GM18870 (cell line): Measurements from ENCODE around the gene ATP5PD.

Source experiments
- ATAC-seq: cut with Tn5 transposase; IDR thresholded peaks from one replicate; pipeline ENCODE4 v1.9.1; 2021; ENCODE audit warnings: moderate library complexity; ENCODE audit not compliant: unreplicated experiment

ATP5PD gene

GRCh38 chr17:75046407-75047289 is at the start of gene ATP5PD, which contains the start of gene KCTD2:
Gene ATP5PD, minus strand, starts transcription at chr17:75046969. Its CDS starts 4,319 bp downstream, at chr17:75042650.
Gene KCTD2, plus strand, starts transcription at chr17:75047225. Its CDS starts 26 bp downstream, at chr17:75047251.
- ATAC-seq: peak; percentile 95

DNA sequence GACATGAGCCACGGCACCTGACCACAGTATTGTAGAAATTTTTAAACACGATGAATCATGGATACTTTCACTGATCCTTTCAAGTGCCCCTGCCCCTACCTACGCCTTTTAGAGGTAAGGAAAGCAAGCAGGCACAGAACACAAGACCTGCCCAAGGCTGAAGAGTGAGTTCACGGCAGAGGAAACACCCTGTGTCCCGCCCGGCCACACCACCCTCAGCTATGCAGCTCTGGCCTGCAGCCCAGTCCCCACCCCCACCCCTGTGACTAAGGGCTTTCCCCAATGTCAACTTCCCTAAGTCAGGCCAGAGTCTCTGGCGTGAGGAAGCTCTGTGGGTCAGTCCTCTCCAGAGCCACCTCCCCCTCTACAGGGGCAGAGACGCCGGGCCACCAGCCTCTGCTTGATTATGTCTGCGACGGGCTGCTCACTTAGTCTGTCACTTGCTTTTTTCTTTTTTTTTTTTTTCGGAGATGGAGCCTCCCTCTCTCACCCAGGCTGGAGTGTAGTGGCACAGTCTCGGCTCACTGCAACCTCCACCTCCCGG is 49.4 kb upstream of the ATP5PD start:
- ATAC-seq: no peak

DNA sequence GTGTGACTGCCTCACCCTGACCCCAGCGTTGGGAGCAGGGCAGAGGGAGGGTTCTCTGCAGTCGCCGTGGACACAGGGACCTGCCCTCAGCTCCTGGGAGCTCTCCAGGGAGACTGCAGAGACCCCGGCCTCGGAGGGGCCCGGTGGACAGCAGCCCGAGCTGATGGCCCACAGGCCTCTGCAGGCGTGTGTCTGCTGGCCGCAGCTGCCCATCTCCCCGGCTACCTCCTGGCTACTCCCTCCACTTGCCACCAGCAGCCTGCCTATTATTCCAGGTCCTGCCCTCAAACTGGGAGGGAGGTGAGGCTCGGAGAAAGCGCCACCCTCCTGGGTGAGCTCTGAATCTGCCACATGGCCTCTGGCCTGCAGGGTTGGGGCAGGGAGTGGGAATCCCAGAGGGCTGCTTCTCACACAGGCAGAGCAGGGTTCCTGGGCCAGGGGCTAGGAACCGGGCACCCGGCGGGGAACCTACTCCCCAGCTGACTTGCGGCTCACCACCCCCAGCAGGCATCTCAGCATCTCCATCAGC is 48.2 kb upstream of the ATP5PD start:
- no peak for ATAC-seq

GRCh38 chr17:75093548-75094158 is 46.9 kb upstream of the ATP5PD start:
- ATAC-seq: no peak

DNA sequence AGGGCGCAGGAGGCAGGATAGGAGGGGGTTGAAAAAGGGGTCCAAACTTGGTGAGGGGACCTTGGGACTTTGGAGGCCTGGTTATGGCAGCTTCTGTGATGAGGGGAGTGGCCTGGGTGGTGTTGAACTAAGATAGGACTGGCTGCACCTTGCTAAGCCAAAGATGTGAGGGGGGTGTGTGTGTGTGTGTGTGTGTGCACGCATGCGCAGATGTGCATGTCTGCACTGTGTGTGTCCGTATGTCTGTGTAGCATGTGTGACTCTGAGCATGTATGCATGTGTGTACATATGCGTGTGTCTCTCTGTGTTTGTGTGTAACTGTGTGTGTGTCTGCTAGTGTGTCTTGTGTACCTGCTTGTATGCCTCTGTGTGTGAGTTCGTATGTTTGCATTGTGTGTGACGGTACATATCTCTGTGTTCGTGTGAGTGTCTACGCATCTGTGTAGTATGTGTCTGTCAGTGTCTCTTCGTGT is 45.1 kb upstream of the ATP5PD start:
- no peak for ATAC-seq

DNA sequence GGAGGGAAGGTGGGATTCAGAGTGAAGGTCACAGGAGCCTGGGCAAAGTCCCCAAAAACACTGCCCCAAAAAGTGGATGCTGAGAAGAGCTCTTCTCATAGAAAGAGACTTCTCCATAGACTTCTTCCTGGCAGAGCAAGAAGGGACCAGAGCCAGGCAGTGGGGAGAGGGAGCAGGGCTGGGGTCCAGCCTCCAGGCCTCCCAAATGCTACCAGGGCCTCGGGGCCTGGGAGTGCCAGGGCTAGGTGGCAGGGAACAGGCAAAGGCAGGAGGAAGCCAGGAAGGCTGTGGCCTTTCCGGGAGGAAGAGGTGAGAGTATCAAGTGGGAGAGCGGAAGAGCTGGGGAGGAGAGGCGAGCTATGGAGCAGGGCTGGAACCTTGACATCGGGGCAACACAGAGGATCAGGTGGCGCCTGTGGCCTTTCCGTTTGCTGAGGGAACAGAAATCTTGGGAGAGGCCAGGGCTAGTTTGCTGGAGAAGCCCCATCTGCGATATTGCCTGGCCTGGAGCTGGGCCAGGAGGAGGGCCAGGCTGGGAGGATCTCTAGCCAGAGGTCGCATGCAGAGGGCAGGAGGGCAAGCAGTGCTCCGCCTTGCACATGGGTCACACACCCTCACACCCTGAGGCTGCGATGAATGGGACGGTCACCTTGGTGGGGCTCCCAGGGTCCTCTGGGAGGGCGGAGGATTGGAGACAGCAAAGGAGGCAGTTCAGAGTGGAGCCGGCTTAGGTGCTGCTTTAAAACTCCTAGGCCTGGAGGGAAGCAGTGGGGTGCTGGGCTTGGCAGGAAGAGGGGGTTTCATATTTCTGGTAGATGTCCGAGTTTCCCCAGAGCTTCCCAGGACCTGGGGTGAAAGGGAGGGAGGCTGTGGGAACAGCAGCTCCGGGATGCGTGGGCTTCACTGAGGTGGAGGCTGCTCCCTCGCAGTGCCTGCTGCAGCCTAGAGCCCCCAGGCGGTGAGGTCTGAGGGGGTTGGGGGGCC is 44.4 kb upstream of the ATP5PD start:
- no peak for ATAC-seq

GRCh38 chr17:75088465-75089417 is 42.0 kb upstream of the ATP5PD start:
- ATAC-seq: no peak

- no peak for ATAC-seq
Observed at GRCh38 chr17:75087558-75088453, 41.0 kb upstream of the ATP5PD start, which contains the start of gene SLC16A5. Gene SLC16A5, plus strand, starts transcription at chr17:75087954. Its CDS starts 5,683 bp downstream, at chr17:75093637.

DNA sequence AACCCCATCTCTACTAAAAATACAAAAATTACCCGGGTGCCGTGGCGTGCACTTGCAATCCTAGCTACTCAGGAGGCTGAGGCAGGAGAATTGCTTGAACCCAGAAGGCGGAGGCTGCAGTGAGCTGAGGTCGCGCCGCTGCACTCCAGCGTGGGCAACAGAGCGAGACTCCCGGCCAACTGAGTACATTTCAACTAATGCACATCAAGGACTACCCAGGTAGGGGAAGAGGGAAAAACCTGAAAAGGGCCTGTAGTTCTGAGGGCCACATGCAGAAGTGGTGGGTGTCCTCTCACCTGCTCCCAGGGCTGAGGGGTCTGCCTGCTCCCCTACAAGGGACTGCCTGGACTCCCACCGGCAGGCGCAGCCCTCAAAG is 40.4 kb upstream of the ATP5PD start:
- ATAC-seq: no peak

DNA sequence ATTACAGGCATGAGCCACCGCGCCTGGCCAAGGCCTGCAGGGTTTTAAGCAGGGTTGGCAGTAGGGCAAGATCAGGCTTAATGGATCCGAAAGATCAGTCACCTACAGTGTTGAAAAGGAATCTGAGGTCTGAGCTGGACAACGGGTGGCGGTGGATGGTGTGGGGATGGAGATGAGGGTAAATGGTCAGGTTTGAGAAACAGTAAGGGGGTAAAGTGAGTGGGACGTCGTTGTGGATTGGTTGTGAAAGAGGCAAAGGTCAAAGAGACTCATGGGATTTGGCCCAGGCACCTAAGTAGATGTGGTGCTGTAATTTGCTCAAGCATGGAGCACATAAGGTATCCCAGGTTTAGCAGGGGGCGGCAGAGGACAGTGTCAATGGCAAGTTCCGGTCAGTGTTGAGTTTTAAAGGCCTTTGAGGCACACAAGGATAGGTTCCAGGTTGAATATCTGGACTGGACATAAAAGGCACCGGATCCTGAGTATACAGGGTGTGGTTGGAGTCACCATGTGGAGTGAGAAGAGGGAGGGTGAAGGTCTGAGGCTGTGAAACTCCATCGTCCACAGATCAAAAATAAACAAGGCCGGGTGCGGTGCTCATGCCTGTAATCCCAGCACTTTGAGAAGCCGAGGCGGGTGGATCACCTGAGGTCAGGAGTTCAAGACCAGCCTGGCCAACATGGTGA is 39.9 kb upstream of the ATP5PD start:
- ATAC-seq: no peak

DNA sequence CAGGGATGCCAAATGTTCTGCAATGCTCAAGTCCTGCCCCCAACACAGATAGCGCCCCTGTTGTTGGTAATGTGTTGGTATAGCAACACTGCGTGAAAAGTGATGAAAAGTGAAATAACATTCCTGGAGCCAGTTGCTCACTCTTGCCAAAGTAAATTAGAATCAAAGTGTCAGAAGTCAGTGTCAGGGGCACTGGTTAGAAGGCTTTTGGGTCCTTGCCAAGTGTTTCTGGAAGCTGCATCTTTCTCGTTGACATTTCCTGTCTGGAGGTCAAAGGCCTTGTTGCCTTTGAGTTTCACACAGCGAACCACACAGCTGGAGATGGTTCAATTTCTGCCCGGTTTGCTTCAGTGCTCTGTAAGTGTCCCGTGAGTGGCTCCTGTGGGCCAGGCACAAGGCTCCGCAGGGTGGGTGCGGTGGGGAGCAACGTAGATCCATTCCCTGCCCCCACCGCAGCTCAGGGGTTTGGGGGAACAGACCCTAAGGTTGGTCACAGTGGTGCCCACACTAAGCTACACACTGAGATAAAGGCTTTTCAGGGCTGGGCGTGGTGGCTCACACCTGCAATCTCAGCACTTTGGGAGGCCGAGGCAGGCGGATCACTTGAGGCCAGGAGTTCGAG is 37.4 kb upstream of the ATP5PD start:
- ATAC-seq: no peak

- no peak for ATAC-seq
Observed at GRCh38 chr17:75082683-75083082, 35.9 kb upstream of the ATP5PD start.

DNA sequence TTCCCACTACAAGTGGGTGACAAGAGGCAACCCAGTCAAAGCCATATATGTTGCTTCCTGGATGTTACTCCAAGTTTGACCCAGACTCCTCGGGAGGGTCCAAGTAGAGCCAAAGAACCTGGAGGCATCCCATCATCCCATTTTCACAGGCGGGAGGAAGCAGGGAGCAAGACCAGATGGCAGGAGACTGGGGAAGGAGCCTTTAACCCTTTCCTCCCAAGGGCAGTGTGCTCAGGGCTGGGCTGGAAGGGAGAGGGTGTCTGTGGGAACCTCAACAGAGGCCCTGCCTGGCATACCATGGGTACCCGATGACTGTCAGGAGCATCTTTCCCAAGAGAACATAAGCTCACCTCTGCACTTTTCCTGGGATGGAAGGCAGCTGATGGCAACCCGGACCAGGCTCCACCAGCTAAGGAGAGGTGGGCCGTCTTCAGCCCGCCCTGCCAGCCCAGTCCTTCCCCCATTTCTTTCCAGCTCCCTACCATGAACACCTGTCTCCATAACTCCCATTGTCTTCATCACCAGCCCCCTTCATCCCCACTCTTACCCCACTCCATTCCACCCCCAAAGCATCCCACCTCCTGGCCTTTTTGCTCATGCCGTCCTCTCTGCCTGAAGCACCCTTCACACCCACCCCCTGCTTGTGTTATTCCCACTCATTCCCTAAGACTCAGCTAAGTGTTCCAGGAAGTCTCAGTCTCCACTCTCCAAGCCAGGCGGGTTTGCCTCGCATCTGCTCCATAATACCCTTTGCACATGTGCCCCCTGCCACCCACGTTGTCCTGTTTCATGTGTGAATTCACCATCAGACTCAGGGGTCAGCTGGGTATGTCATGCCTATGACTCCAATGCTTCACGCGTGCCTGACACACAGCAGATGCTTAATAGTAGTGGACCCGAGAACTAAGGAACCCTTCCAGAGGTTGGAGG is 35.1 kb upstream of the ATP5PD start:
- ATAC-seq: no peak

DNA sequence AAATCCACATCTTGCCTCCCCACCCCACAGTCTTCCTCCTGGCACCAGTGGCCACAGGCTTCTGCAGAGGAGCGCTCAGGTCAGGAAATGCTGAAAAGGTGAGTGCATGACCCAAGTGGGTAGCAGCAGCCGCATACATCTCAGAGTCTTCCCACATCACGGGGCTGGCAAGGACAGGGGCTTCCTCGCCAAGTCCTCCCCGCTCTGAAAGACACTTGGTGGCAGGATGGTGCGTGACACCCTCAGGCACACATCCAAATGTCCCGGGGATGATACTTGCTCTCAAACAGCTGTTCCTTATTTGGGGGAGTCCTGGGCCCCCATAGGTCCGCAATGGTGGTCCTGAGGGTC is 32.2 kb upstream of the ATP5PD start:
- ATAC-seq: no peak

DNA sequence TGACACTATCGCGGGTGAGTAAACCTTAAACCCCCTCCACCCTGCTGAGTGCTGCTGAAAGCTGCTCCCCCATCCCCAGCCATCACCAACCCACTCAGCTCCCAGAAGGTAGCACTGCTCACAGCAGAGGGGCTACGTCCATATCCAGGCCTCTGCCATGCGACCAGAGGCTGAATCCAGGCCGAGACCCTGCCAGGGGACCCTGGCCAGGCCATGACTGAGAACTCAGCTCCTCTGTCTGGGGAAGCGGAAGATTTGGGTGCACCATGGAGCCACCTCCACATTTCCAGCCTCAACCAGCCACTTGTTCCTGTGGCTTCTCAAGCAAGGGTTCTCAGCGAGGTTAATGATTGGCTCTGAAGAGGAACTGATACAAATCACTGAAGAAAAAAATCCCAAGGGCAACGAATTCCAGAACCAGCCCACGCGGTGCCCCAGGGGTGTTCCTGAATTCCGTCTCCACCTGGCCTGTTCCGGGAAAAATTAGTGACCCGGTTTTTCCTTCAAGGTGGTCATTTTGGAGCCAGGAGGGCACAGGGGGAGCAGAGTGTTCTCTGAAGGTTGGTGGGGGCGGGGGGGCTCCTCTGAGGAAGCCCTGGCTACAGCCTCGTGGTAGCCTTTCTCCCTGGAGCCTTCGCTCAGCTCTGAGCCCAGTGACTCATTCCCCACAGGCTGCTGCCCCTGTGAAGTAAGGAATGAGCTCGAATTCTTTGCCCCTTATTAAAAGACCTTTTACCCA is 31.7 kb upstream of the ATP5PD start:
- peak; percentile 56 for ATAC-seq
